Amygdala (tissue), 56 donors: Measurements from ENCODE around the gene ZSCAN31.
"Not testable (repeated sequence)": the region's sequence is repeated elsewhere in the genome, so short reads cannot be mapped to it uniquely, and the experiment has no call there.

Experiments
- DNase-seq, 56 donors: peaks; one replicate each; lab custom pipeline; 2025; lab: John Stamatoyannopoulos, UW

Gene ZSCAN31

GRCh38 chr6:28326371-28326948 lies 9.5 kb downstream of the ZSCAN31 start:
- DNase-seq: no peak

- DNase-seq: no peak
Measured at GRCh38 chr6:28323813-28324424, 12.0 kb downstream of the ZSCAN31 start.

GRCh38 chr6:28322661-28323060 lies 13.3 kb downstream of the ZSCAN31 start:
- DNase-seq: no peak

- DNase-seq: not testable (repeated sequence)
Measured at GRCh38 chr6:28317866-28318265, 18.1 kb downstream of the ZSCAN31 start.

- no peak for DNase-seq
Measured at GRCh38 chr6:28315628-28316027, 20.3 kb downstream of the ZSCAN31 start.

- no peak for DNase-seq
Measured at GRCh38 chr6:28312939-28313338, 23.0 kb downstream of the ZSCAN31 start.

- DNase-seq: peak in 1 of 56 donors; percentile 1
Measured at GRCh38 chr6:28311139-28311823, 24.7 kb downstream of the ZSCAN31 start.

- not testable (repeated sequence) for DNase-seq
Measured at GRCh38 chr6:28306363-28306762, 29.6 kb downstream of the ZSCAN31 start.

- no peak for DNase-seq
Measured at GRCh38 chr6:28303570-28303969, 32.4 kb downstream of the ZSCAN31 start.

- DNase-seq: no peak
Measured at GRCh38 chr6:28296520-28297060, 39.4 kb downstream of the ZSCAN31 start.

- DNase-seq: no peak
Measured at GRCh38 chr6:28295326-28295725, 40.6 kb downstream of the ZSCAN31 start.

- DNase-seq: no peak
Measured at GRCh38 chr6:28291573-28291972, 44.4 kb downstream of the ZSCAN31 start.

- no peak for DNase-seq
Measured at GRCh38 chr6:28282926-28283325, 53.0 kb downstream of the ZSCAN31 start.

GRCh38 chr6:28281288-28282064 lies 54.5 kb downstream of the ZSCAN31 start, which contains the start of gene PGBD1:
Gene PGBD1, plus strand, starts transcription at chr6:28281572. Its CDS starts 2,242 bp downstream, at chr6:28283814.
- peak in 52 of 56 donors; percentile 1 to 72 (median 32) for DNase-seq

- no peak for DNase-seq
Measured at GRCh38 chr6:28280595-28281287, 55.2 kb downstream of the ZSCAN31 start.

GRCh38 chr6:28277746-28278145 lies 58.2 kb downstream of the ZSCAN31 start:
- no peak for DNase-seq

GRCh38 chr6:28274888-28275287 lies 61.1 kb downstream of the ZSCAN31 start:
- DNase-seq: no peak
